Panc1 (cell line): Measurements from ENCODE around the gene BOD1. TPM values are rescaled to one million over a fixed set of nuclear protein-coding genes. Genes with fewer than 3 reads are reported as not detected.

Experiments used
- ATAC-seq: fragments of 200-7000 bp; cut with Tn5 transposase; 2 replicates; pipeline ENCODE4 v1.9.1; 2020; ENCODE audit warnings: mild to moderate bottlenecking, moderate library complexity
- BruUV-seq: library from RNA; stranded (reverse); fragments of 400-500 nt; replicated peaks from 2 replicates; lab custom pipeline; 2021; lab: Mats Ljungman, UMichigan
- CTCF ChIA-PET: fragments of 300-600 bp; sonication (Branson Sonifier 250); formaldehyde crosslinking; loops from one replicate; lab custom pipeline; 2022; ENCODE audit warnings: antibody characterized with exemption; lab: Charles Lee
- POLR2A ChIA-PET: fragments of 300-600 bp; sonication (Branson Sonifier 250); formaldehyde crosslinking; loops from one replicate; lab custom pipeline; 2022; ENCODE audit warnings: antibody characterized with exemption; lab: Charles Lee
- DNase-seq: peaks from one replicate; pipeline ENCODE4 v3.0.0-alpha.2; 2010; ENCODE audit warnings: low read depth, low spot score
- H3K27ac ChIP-seq: 2 replicates; pipeline ENCODE4 v1.5.1; 2011; ENCODE audit warnings: mild to moderate bottlenecking, low read length, inconsistent platforms
- H3K27me3 ChIP-seq: fragments of 200-500 bp; sonication (Bioruptor generic); 2 replicates; pipeline ENCODE4 v1.6.0; 2014; ENCODE audit warnings: low read length, inconsistent platforms; ENCODE audit not compliant: control insufficient read depth, insufficient read depth
- H3K36me3 ChIP-seq: fragments of 200-500 bp; sonication (Bioruptor generic); 2 replicates; pipeline ENCODE4 v1.5.1; 2014; ENCODE audit warnings: inconsistent platforms, mild to moderate bottlenecking, low read length, moderate library complexity; ENCODE audit not compliant: control insufficient read depth, insufficient read depth
- H3K4me1 ChIP-seq: 2 replicates; pipeline ENCODE4 v1.5.1; 2011; ENCODE audit warnings: inconsistent platforms, mild to moderate bottlenecking, low read length, moderate library complexity; ENCODE audit not compliant: control insufficient read depth, insufficient read depth
- H3K4me3 ChIP-seq, 2 experiments: 2 replicates each; pipeline ENCODE4 v1.5.1; 2011 to 2012; ENCODE audit warnings: low read depth in 2 of 2, low read length in 2 of 2, mild to moderate bottlenecking in 2 of 2, inconsistent platforms in 1 of 2, moderate library complexity in 1 of 2
- H3K9me3 ChIP-seq: fragments of 200-500 bp; sonication (Bioruptor generic); 2 replicates; pipeline ENCODE4 v1.5.1; 2014; ENCODE audit warnings: low read depth, mild to moderate bottlenecking, inconsistent platforms, low read length, moderate library complexity; ENCODE audit not compliant: control insufficient read depth, insufficient read depth
- POLR2AphosphoS5 ChIP-seq: IDR thresholded peaks from 2 replicates; pipeline ENCODE4 v1.6.1; 2012; ENCODE audit warnings: mild to moderate bottlenecking, low read depth, low read length, moderate library complexity
- SIN3A ChIP-seq: IDR thresholded peaks from 2 replicates; pipeline ENCODE4 v1.6.1; 2012; ENCODE audit warnings: low read depth, mild to moderate bottlenecking, low read length, moderate library complexity, borderline replicate concordance; ENCODE audit not compliant: insufficient read depth
- TCF7L2 ChIP-seq: IDR thresholded peaks from 2 replicates; pipeline ENCODE4 v1.6.1; 2011; ENCODE audit warnings: mild to moderate bottlenecking, low read depth, low read length, inconsistent platforms
- in situ Hi-C: cut with HindIII; loops from 2 replicates; pipeline ENCODE4 v1.10.0; 2016; ENCODE audit warnings: low sequenced_read_pairs, low pct_unique_long_range_greater_than_20kb
- intact Hi-C: fragments of 100-400 bp; cut with micrococcal nuclease; formaldehyde crosslinking; loops from one replicate; pipeline ENCODE4 v1.10.0; 2022; ENCODE audit not compliant: unreplicated experiment
- total RNA-seq: library from RNA; stranded (reverse); gene quantifications from one replicate; pipeline ENCODE4 v1.2.1, GENCODE V29; 2021; ENCODE audit not compliant: unreplicated experiment
- TF ChIP-seq, protein P1 (sequence below): fragments of 450-650 bp; IDR thresholded peaks from 2 replicates; pipeline ENCODE4 v1.5.1; 2017; ENCODE audit warnings: mild to moderate bottlenecking
- TF ChIP-seq, protein P2 (sequence below), 2 experiments: IDR thresholded peaks; 2 replicates each; pipeline ENCODE4 v1.6.1; 2011 to 2012; ENCODE audit warnings: low read depth in 2 of 2, control low read depth in 1 of 2, low read length in 1 of 2, mild to moderate bottlenecking in 1 of 2, moderate library complexity in 1 of 2; ENCODE audit not compliant: insufficient read depth in 1 of 2

Gene BOD1
- total RNA-seq, 1 experiment from 2014 or later = 86.1 TPM

DNA sequence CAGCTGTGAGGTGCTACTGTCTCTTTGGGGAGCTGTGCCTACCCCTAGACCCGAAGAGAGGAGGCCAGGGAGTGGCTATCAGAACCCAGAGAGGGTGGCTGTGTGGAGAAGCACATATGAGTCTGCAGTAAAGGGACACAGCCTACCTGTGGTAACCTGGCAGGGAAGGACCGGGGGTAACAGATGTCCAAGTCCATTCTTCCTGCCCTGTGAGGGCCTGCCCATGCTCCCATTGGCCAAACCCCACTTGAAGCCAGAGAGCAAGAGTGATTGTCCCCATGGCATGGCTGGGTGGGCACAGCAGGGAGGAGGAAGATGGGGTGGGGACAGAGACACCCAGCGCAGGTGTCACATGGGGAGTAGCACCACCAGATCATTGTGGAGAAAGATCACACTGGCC is 39.3 kb downstream of the BOD1 start:
- no peaks in the 10 kb centered on the region; the same call in 1 of the 2 replicates for H3K9me3 ChIP-seq
- in situ Hi-C loops (no loop called here), intact Hi-C loops (no loop called here)
- CTCF ChIA-PET = no interaction called here
- POLR2A ChIA-PET = no interaction called here
- H3K36me3 ChIP-seq = no peaks in the 10 kb centered on the region
- no peaks in the 10 kb centered on the region for H3K4me1 ChIP-seq
- ATAC-seq = no peak
- no TSS peak for BruUV-seq
- no peak overlapping the region for H3K4me3 ChIP-seq
- no peak for DNase-seq
- H3K27ac ChIP-seq = no peak overlapping the region
- H3K27me3 ChIP-seq = no peaks in the 10 kb centered on the region
- no peak for TF ChIP-seq POLR2AphosphoS5
- no peak for TF ChIP-seq SIN3A
- TF ChIP-seq, protein P1, sequence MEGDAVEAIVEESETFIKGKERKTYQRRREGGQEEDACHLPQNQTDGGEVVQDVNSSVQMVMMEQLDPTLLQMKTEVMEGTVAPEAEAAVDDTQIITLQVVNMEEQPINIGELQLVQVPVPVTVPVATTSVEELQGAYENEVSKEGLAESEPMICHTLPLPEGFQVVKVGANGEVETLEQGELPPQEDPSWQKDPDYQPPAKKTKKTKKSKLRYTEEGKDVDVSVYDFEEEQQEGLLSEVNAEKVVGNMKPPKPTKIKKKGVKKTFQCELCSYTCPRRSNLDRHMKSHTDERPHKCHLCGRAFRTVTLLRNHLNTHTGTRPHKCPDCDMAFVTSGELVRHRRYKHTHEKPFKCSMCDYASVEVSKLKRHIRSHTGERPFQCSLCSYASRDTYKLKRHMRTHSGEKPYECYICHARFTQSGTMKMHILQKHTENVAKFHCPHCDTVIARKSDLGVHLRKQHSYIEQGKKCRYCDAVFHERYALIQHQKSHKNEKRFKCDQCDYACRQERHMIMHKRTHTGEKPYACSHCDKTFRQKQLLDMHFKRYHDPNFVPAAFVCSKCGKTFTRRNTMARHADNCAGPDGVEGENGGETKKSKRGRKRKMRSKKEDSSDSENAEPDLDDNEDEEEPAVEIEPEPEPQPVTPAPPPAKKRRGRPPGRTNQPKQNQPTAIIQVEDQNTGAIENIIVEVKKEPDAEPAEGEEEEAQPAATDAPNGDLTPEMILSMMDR = no peak
- TF ChIP-seq, protein P2, sequence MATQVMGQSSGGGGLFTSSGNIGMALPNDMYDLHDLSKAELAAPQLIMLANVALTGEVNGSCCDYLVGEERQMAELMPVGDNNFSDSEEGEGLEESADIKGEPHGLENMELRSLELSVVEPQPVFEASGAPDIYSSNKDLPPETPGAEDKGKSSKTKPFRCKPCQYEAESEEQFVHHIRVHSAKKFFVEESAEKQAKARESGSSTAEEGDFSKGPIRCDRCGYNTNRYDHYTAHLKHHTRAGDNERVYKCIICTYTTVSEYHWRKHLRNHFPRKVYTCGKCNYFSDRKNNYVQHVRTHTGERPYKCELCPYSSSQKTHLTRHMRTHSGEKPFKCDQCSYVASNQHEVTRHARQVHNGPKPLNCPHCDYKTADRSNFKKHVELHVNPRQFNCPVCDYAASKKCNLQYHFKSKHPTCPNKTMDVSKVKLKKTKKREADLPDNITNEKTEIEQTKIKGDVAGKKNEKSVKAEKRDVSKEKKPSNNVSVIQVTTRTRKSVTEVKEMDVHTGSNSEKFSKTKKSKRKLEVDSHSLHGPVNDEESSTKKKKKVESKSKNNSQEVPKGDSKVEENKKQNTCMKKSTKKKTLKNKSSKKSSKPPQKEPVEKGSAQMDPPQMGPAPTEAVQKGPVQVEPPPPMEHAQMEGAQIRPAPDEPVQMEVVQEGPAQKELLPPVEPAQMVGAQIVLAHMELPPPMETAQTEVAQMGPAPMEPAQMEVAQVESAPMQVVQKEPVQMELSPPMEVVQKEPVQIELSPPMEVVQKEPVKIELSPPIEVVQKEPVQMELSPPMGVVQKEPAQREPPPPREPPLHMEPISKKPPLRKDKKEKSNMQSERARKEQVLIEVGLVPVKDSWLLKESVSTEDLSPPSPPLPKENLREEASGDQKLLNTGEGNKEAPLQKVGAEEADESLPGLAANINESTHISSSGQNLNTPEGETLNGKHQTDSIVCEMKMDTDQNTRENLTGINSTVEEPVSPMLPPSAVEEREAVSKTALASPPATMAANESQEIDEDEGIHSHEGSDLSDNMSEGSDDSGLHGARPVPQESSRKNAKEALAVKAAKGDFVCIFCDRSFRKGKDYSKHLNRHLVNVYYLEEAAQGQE (IDR thresholded peaks at IDR 0.05; ENCODE audit: insufficient read depth in 1 of 2, low read depth in 2 of 2, low read length in 1 of 2) = no peak

DNA sequence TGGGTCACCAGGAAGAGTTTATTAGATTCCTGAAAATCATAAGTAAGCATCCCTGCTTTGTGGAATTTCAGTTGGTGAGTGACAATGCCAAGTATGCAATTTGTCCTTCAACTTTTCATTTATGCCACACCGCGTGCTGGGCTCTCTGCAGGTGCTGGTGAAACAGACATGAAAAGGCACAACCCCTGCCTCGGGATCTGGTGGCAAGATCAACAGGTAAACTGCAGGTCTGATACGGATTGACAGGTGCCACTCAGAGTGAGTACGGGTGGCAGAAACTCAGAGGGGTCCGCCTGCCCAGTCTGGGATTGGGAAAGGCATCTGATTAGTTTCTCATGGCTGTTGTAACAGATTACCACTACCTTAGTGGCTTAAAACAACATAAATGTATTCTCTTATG is 40.5 kb downstream of the BOD1 start:
- H3K9me3 ChIP-seq = no peaks in the 10 kb centered on the region; the same call in 1 of the 2 replicates
- no peaks in the 10 kb centered on the region for H3K27me3 ChIP-seq
- H3K36me3 ChIP-seq = no peaks in the 10 kb centered on the region
- intact Hi-C loops (no loop called here), in situ Hi-C loops (no loop called here)
- ChIA-PET POLR2A (no interaction called here), CTCF (no interaction called here)
- no peak overlapping the region for H3K27ac ChIP-seq
- TF ChIP-seq, protein P1 = no peak
- TF ChIP-seq, protein P2 (IDR thresholded peaks at IDR 0.05; ENCODE audit: insufficient read depth in 1 of 2, low read depth in 2 of 2, low read length in 1 of 2) = no peak
- no peak for TF ChIP-seq TCF7L2
- no TSS peak for BruUV-seq
- no peak for ATAC-seq
- no peaks in the 10 kb centered on the region for H3K4me1 ChIP-seq
- no peak for DNase-seq
- no peak overlapping the region for H3K4me3 ChIP-seq
